ENCODE measurements around the gene B3GALT2. TPM values are rescaled to one million over a fixed set of nuclear protein-coding genes. Genes with fewer than 3 reads are reported as not detected.

B3GALT2 gene
- total RNA-seq, 1 donor from 2014 or later: not detected

- H3K4me1 Mint-ChIP-seq: no peaks in the 10 kb centered on the region
Measured at GRCh38 chr1:193176788-193177187, 9.6 kb downstream of the B3GALT2 start.

GRCh38 chr1:193176113-193176512, 10.3 kb downstream of the B3GALT2 start:
- no peak overlapping the region for H3K27ac ChIP-seq
- Mint-ChIP-seq H3K27me3 (ENCODE audit: insufficient read depth, low read depth) (no peaks in the 10 kb centered on the region), H3K4me3 (no peak overlapping the region), H3K36me3 (peaks cover 11% of the 10 kb centered on the region), H3K27ac (no peak overlapping the region), H3K9me3 (no peaks in the 10 kb centered on the region), H3K4me1 (no peaks in the 10 kb centered on the region)
- H4K20me1 ChIP-seq (ENCODE audit: low read depth): peaks cover 19% of the 10 kb centered on the region
- H3K79me2 ChIP-seq (ENCODE audit: low read depth): peaks cover 56% of the 10 kb centered on the region
- H3K9ac ChIP-seq: no peak overlapping the region
- no peaks in the 10 kb centered on the region for H3K36me3 ChIP-seq
- DNase-seq (ENCODE audit: low spot score): no peak
- H2AFZ ChIP-seq (replicated peaks): no peak overlapping the region
- H3K9me3 ChIP-seq (ENCODE audit: low read depth): no peaks in the 10 kb centered on the region
- peaks cover 5% of the 10 kb centered on the region for H3K4me1 ChIP-seq
- TF ChIP-seq EZH2 (IDR thresholded peaks at IDR 0.05): no peak
- TF ChIP-seq CTCF (IDR thresholded peaks at IDR 0.05): no peak
- TF ChIP-seq EZH2phosphoT487 (IDR thresholded peaks at IDR 0.05): no peak
- H3K4me2 ChIP-seq: no peak overlapping the region
- no peaks in the 10 kb centered on the region for H3F3A ChIP-seq (ENCODE audit: low read depth)
- H3K27me3 ChIP-seq: no peaks in the 10 kb centered on the region
- no peak overlapping the region for H3K4me3 ChIP-seq

More at GRCh38 chr1:193176788-193177187, 9.6 kb downstream of the B3GALT2 start:
- no peaks in the 10 kb centered on the region for H3K36me3 ChIP-seq
- H3K9ac ChIP-seq: no peak overlapping the region
- H3K27ac Mint-ChIP-seq: no peak overlapping the region
- H3K4me2 ChIP-seq: no peak overlapping the region
- H3K27me3 ChIP-seq: no peaks in the 10 kb centered on the region
- H3K4me3 ChIP-seq: no peak overlapping the region
- peaks cover 19% of the 10 kb centered on the region for H4K20me1 ChIP-seq (ENCODE audit: low read depth)
- H3K9me3 ChIP-seq (ENCODE audit: low read depth): no peaks in the 10 kb centered on the region
- H3K27ac ChIP-seq: no peak overlapping the region
- TF ChIP-seq EZH2 (IDR thresholded peaks at IDR 0.05): no peak
- no peak for TF ChIP-seq EZH2phosphoT487 (IDR thresholded peaks at IDR 0.05)
- peaks cover 49% of the 10 kb centered on the region for H3K79me2 ChIP-seq (ENCODE audit: low read depth)
- H3K4me1 ChIP-seq: peaks cover 5% of the 10 kb centered on the region
- H3K4me3 Mint-ChIP-seq: no peak overlapping the region
- H3K9me3 Mint-ChIP-seq: no peaks in the 10 kb centered on the region
- H3F3A ChIP-seq (ENCODE audit: low read depth): no peaks in the 10 kb centered on the region
- no peaks in the 10 kb centered on the region for H3K27me3 Mint-ChIP-seq (ENCODE audit: insufficient read depth, low read depth)
- H3K36me3 Mint-ChIP-seq: peaks cover 8% of the 10 kb centered on the region
- no peak for DNase-seq (ENCODE audit: low spot score)
- H2AFZ ChIP-seq (replicated peaks): no peak overlapping the region

GRCh38 chr1:193157360-193157759, 29.1 kb downstream of the B3GALT2 start:
- Histone ChIP-seq H2AFZ (replicated peaks) (no peak overlapping the region), H3K9ac (no peak overlapping the region), H3K4me2 (no peak overlapping the region), H3K27me3 (no peaks in the 10 kb centered on the region), H3K27ac (no peak overlapping the region), H3K79me2 (ENCODE audit: low read depth) (peaks cover 33% of the 10 kb centered on the region), H3K9me3 (ENCODE audit: low read depth) (no peaks in the 10 kb centered on the region), H3K4me1 (no peaks in the 10 kb centered on the region), H3K4me3 (no peak overlapping the region), H4K20me1 (ENCODE audit: low read depth) (peaks cover 23% of the 10 kb centered on the region), H3F3A (ENCODE audit: low read depth) (peaks cover 11% of the 10 kb centered on the region), H3K36me3 (peaks cover 19% of the 10 kb centered on the region)
- no peak for DNase-seq (ENCODE audit: low spot score)
- no peak for TF ChIP-seq CTCF (IDR thresholded peaks at IDR 0.05)
- no peaks in the 10 kb centered on the region for H3K9me3 Mint-ChIP-seq
- H3K4me1 Mint-ChIP-seq: no peaks in the 10 kb centered on the region
- peaks cover 15% of the 10 kb centered on the region for H3K36me3 Mint-ChIP-seq
- H3K4me3 Mint-ChIP-seq: no peak overlapping the region
- no peaks in the 10 kb centered on the region for H3K27me3 Mint-ChIP-seq (ENCODE audit: insufficient read depth, low read depth)
- no peak overlapping the region for H3K27ac Mint-ChIP-seq

GRCh38 chr1:193156822-193157142, 29.6 kb downstream of the B3GALT2 start:
- peaks cover 31% of the 10 kb centered on the region for H3K79me2 ChIP-seq (ENCODE audit: low read depth)
- Mint-ChIP-seq H3K27ac (no peak overlapping the region), H3K27me3 (ENCODE audit: insufficient read depth, low read depth) (no peaks in the 10 kb centered on the region), H3K4me1 (no peaks in the 10 kb centered on the region), H3K9me3 (no peaks in the 10 kb centered on the region), H3K36me3 (peaks cover 17% of the 10 kb centered on the region), H3K4me3 (no peak overlapping the region)
- H3K27ac ChIP-seq: no peak overlapping the region
- peaks cover 11% of the 10 kb centered on the region for H3F3A ChIP-seq (ENCODE audit: low read depth)
- H3K4me2 ChIP-seq: no peak overlapping the region
- no peak for TF ChIP-seq EZH2phosphoT487 (IDR thresholded peaks at IDR 0.05)
- TF ChIP-seq CTCF (IDR thresholded peaks at IDR 0.05): no peak
- TF ChIP-seq EZH2 (IDR thresholded peaks at IDR 0.05): no peak
- H3K9me3 ChIP-seq (ENCODE audit: low read depth): no peaks in the 10 kb centered on the region
- no peak overlapping the region for H2AFZ ChIP-seq (replicated peaks)
- no peaks in the 10 kb centered on the region for H3K4me1 ChIP-seq
- H3K9ac ChIP-seq: no peak overlapping the region
- H3K36me3 ChIP-seq: peaks cover 21% of the 10 kb centered on the region
- no peaks in the 10 kb centered on the region for H3K27me3 ChIP-seq
- DNase-seq (ENCODE audit: low spot score): no peak
- H3K4me3 ChIP-seq: no peak overlapping the region
- H4K20me1 ChIP-seq (ENCODE audit: low read depth): peaks cover 22% of the 10 kb centered on the region
